Prostate gland (tissue), 2 donors: Measurements from ENCODE around the gene MYH16. TPM values are rescaled to one million over a fixed set of nuclear protein-coding genes. Genes with fewer than 3 reads are reported as not detected.
"Not testable (repeated sequence)": the region's sequence is repeated elsewhere in the genome, so short reads cannot be mapped to it uniquely, and the experiment has no call there.

Experiments used
- DNase-seq: peaks from one replicate; pipeline ENCODE4 v3.0.0-alpha.2; 2019; ENCODE audit warnings: low spot score
- H3K27ac ChIP-seq, 2 donors: fragments of 200-600 bp; sonication (generic); 2 replicates each; pipeline ENCODE4 v1.5.1; 2017 to 2019
- H3K27me3 ChIP-seq: fragments of 200-600 bp; sonication (generic); replicated peaks from 2 replicates; pipeline ENCODE4 v1.5.1; 2019; ENCODE audit not compliant: insufficient read depth
- H3K36me3 ChIP-seq, 2 donors: fragments of 200-600 bp; sonication (generic); 1 replicate in 1 of 2; 2 replicates in 1 of 2; pipeline versions ENCODE4 v1.5.1 to v1.8.1; 2017 to 2019
- H3K4me1 ChIP-seq: fragments of 200-600 bp; sonication (generic); replicated peaks from 2 replicates; pipeline ENCODE4 v1.5.1; 2019
- H3K4me3 ChIP-seq, 2 donors: fragments of 200-600 bp; sonication (generic); 2 replicates each; pipeline ENCODE4 v1.5.1; 2017 to 2019
- H3K9me3 ChIP-seq: fragments of 200-600 bp; sonication (generic); 2 replicates; pipeline ENCODE4 v1.5.1; 2017
- CTCF ChIP-seq, 4 experiments: fragments of 200-600 bp in 2 of 4; fragments of 450-650 bp in 2 of 4; sonication (generic) in 2 of 4; IDR thresholded peaks; 1 replicate in 3 of 4; 2 replicates in 1 of 4; pipeline ENCODE4 v1.5.1; 2016 to 2019; ENCODE audit warnings: antibody characterized with exemption in 4 of 4, mild to moderate bottlenecking in 2 of 4, moderate library complexity in 2 of 4
- POLR2A ChIP-seq: fragments of 450-650 bp; IDR thresholded peaks from one replicate; pipeline ENCODE4 v1.6.1; 2016; ENCODE audit warnings: antibody characterized with exemption, mild to moderate bottlenecking
- POLR2AphosphoS5 ChIP-seq: sonication (generic); formaldehyde crosslinking; IDR thresholded peaks from one replicate; pipeline ENCODE4 v1.6.1; 2017; ENCODE audit warnings: antibody characterized with exemption
- WGBS: methylation state at CpG from one replicate; pipeline ENCODE4 v1.1.5; 2018; 5-methylcytosine and 5-hydroxymethylcytosine counted together
- intact Hi-C: fragments of 100-400 bp; cut with DNase I; formaldehyde crosslinking; loops from one replicate; pipeline ENCODE4 v1.14.2; 2022
- total RNA-seq, 2 donors: library from RNA; depleted of rRNA; stranded (reverse); fragments of >200 nt; gene quantifications; one replicate each; pipeline ENCODE4 v1.1.0, GENCODE V29; 2016

MYH16 gene
- total RNA-seq, 2 donors from 2014 or later = 0.97 TPM; not detected in 1

DNA sequence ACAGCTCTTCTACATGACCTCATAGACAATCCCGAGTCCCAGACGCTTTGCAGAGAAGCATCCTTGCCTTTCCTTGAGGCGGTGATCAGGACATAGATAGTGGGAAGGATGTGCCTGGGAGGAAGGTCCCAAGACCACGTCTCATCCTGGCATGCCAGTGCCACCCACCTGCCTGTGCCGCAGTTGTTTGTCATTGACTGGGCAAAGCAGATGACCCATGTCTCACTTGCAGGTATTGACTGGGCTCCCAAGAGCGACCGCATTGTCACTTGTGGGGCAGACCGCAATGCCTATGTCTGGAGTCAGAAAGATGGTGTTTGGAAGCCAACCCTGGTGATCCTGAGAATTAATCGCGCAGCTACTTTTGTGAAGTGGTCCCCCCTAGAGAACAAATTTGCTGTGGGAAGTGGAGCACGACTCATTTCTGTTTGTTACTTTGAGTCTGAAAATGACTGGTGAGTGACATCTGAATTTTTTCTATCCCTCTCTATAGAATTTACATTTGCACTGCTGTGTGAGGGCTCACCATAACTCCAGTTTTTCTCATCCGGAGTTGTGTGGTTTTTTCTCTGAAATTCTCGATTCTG, 71.5 kb downstream of the MYH16 start:
- intact Hi-C loops = no loop called here
- Histone ChIP-seq H3K4me1 (no peaks in the 10 kb centered on the region), H3K27ac (no peak overlapping the region), H3K4me3 (no peak overlapping the region), H3K36me3 (peaks cover 0 to 2% of the 10 kb centered on the region in 2 donors), H3K9me3 (no peaks in the 10 kb centered on the region), H3K27me3 (no peaks in the 10 kb centered on the region)
- no peak for DNase-seq
- 92% methylated on average over 13 of the region's 13 CpGs for WGBS
- TF ChIP-seq POLR2A = no peak
- TF ChIP-seq CTCF (IDR thresholded peaks at IDR 0.05) = no peak
- TF ChIP-seq POLR2AphosphoS5 = no peak

DNA sequence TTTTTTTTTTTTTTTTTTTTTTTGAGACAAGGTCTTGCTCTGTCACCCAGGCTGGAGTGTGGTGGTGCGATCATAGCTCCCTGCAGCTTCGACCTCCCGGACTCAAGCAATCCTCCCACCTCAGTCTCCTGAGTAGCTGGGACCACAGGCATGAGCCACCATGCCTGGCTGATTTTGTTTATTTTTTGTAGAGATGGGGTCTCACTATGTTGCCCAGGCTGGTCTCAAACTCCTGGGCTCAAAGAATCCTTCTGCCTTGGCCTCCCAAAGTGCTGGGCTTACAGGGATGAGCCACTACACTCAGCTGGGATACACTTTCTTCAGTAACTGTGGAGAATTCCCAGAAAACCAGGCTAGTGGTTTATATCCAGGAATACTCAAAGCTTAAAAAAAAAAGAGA, 78.0 kb downstream of the MYH16 start:
- H3K27me3 ChIP-seq, H3K9me3 ChIP-seq, H3K27ac ChIP-seq, DNase-seq, H3K4me1 ChIP-seq, H3K4me3 ChIP-seq, intact Hi-C loops, H3K36me3 ChIP-seq: not testable (repeated sequence)
- WGBS = 98% methylated on average over 3 of the region's 3 CpGs

DNA sequence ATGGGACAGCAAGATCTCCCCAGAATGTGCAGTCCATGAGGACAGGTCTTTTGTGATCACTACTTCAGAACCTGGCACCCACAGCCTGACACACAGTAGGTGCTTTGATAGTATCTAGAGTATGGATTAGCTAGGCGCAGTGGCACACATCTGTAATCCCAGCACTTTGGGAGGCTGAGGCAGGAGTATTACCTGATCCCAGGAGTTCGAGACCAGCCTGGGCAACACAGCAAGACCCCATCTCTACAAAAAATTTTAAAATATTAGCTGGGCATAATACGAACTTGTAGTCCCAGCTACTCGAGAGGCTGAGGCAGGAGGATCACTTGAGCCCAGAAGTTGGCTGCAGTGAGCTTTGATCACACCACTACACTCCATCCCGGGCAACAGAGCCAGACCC, 79.6 kb downstream of the MYH16 start:
- no peaks in the 10 kb centered on the region for H3K9me3 ChIP-seq
- WGBS = 92% methylated on average over 5 of the region's 5 CpGs
- H3K27ac ChIP-seq = no peak overlapping the region
- intact Hi-C loops = no loop called here
- TF ChIP-seq CTCF (IDR thresholded peaks at IDR 0.05) = no peak
- TF ChIP-seq POLR2AphosphoS5 = no peak
- no peak for TF ChIP-seq POLR2A
- H3K4me3 ChIP-seq = no peak overlapping the region
- H3K36me3 ChIP-seq = peaks cover 4 to 5% of the 10 kb centered on the region in 2 donors
- H3K27me3 ChIP-seq = no peaks in the 10 kb centered on the region
- no peaks in the 10 kb centered on the region for H3K4me1 ChIP-seq
- DNase-seq = no peak

DNA sequence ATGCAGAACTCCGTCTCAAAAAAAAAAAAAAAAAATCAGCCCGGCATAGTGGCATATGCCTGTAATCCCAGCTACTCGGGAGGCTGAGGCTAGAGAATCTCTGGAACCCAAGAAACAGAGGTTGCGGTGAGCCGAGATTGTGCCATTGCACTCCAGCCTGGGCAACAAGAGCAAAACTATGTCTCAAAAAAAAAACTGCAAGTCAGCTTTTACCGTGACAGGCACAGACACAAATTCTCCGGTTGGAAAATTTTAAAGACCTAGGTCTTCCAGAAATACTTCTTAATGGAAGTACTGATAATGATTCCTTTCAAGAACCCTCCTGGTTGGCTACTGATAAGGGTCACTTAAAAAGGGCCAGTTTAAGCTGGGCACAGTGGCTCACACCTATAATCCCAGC, 82.5 kb downstream of the MYH16 start:
- no peaks in the 10 kb centered on the region for H3K9me3 ChIP-seq
- intact Hi-C loops = no loop called here
- 89% methylated on average over 7 of the region's 7 CpGs for WGBS
- no peaks in the 10 kb centered on the region for H3K4me1 ChIP-seq
- H3K4me3 ChIP-seq = no peak overlapping the region
- no peaks in the 10 kb centered on the region for H3K27me3 ChIP-seq
- no peak overlapping the region for H3K27ac ChIP-seq
- H3K36me3 ChIP-seq = peaks cover 3 to 4% of the 10 kb centered on the region in 2 donors
- no peak for DNase-seq
- TF ChIP-seq POLR2AphosphoS5 (no peak), CTCF (IDR thresholded peaks at IDR 0.05) (no peak), POLR2A (no peak)

GRCh38 chr7:99357701-99358490, 85.3 kb downstream of the MYH16 start:
- Histone ChIP-seq H3K4me3 (no peak overlapping the region), H3K27ac (no peak overlapping the region)
- no peak for DNase-seq

GRCh38 chr7:99358521-99358920, 85.9 kb downstream of the MYH16 start:
- 97% methylated on average over 15 of the region's 15 CpGs for WGBS
- H3K4me1 ChIP-seq, H3K36me3 ChIP-seq, H3K9me3 ChIP-seq, H3K27me3 ChIP-seq, H3K4me3 ChIP-seq, H3K27ac ChIP-seq, DNase-seq, intact Hi-C loops: not testable (repeated sequence)

More at GRCh38 chr7:99357701-99358490, 85.3 kb downstream of the MYH16 start:
- intact Hi-C loops = no loop called here
- Histone ChIP-seq H3K36me3 (peaks cover 0 to 6% of the 10 kb centered on the region in 2 donors), H3K4me1 (no peaks in the 10 kb centered on the region), H3K27me3 (no peaks in the 10 kb centered on the region), H3K9me3 (no peaks in the 10 kb centered on the region)
- 88% methylated on average over 16 of the region's 16 CpGs for whole genome bisulfite sequencing
- no peak for TF ChIP-seq POLR2AphosphoS5
- TF ChIP-seq POLR2A = no peak
- no peak for TF ChIP-seq CTCF (IDR thresholded peaks at IDR 0.05)
